IMR-90 (cell line): ENCODE data around the gene U2SURP. TPM values are rescaled to one million over a fixed set of nuclear protein-coding genes. Genes with fewer than 3 reads are reported as not detected.

Source experiments
- ATAC-seq: fragments of 200-7000 bp; cut with Tn5 transposase; 2 replicates; pipeline ENCODE4 v1.9.1; 2020; ENCODE audit warnings: low read depth, mild to moderate bottlenecking, moderate library complexity
- BruUV-seq: library from RNA; stranded (reverse); fragments of 400-500 nt; replicated peaks from 2 replicates; lab custom pipeline; 2021; lab: Mats Ljungman, UMichigan
- CTCF ChIA-PET: fragments of 300-600 bp; formaldehyde crosslinking; extraction: SDS; loops from one replicate; lab custom pipeline; 2021; ENCODE audit warnings: antibody characterized with exemption; lab: Yijun Ruan, JAX
- POLR2A ChIA-PET: fragments of 300-600 bp; sonication (Branson Sonifier 250); formaldehyde crosslinking; loops from one replicate; lab custom pipeline; 2022; ENCODE audit warnings: antibody characterized with exemption; ENCODE audit not compliant: unreplicated experiment; lab: Charles Lee
- DNase-seq: peaks from one replicate; pipeline ENCODE4 v3.0.0; 2013
- H2AFZ ChIP-seq: replicated peaks from 2 replicates; pipeline ENCODE3; 2013; ENCODE audit warnings: low read length, mild to moderate bottlenecking; ENCODE audit not compliant: poor library complexity
- H2AK5ac ChIP-seq: 2 replicates; pipeline ENCODE4 v1.6.1; 2013; ENCODE audit warnings: low read depth, low read length, inconsistent platforms
- H2AK9ac ChIP-seq: replicated peaks from 2 replicates; pipeline ENCODE3; 2013; ENCODE audit warnings: mild to moderate bottlenecking, low read depth, low read length, moderate library complexity; ENCODE audit not compliant: poor library complexity
- H2BK120ac ChIP-seq: 2 replicates; pipeline ENCODE4 v1.6.1; 2013; ENCODE audit warnings: low read depth, low read length, inconsistent platforms
- H2BK15ac ChIP-seq: 3 replicates; pipeline ENCODE4 v1.6.1; 2013; ENCODE audit warnings: low read depth, low read length, inconsistent platforms
- H2BK20ac ChIP-seq: 2 replicates; pipeline ENCODE4 v1.6.1; 2013; ENCODE audit warnings: low read depth, mild to moderate bottlenecking, inconsistent platforms, low read length, moderate library complexity
- H2BK5ac ChIP-seq: 2 replicates; pipeline ENCODE4 v1.6.1; 2013; ENCODE audit warnings: mild to moderate bottlenecking, low read depth, low read length, inconsistent platforms; ENCODE audit not compliant: poor library complexity, severe bottlenecking
- H3K14ac ChIP-seq: replicated peaks from 2 replicates; pipeline ENCODE4 v1.6.1; 2013; ENCODE audit warnings: low read depth, low read length, inconsistent platforms
- H3K18ac ChIP-seq: 2 replicates; pipeline ENCODE4 v1.6.1; 2013; ENCODE audit warnings: low read depth, low read length, control low read depth
- H3K23ac ChIP-seq: 2 replicates; pipeline ENCODE4 v1.6.1; 2013; ENCODE audit warnings: low read depth, low read length, inconsistent platforms
- H3K27ac ChIP-seq: 2 replicates; pipeline ENCODE4 v1.5.1; 2013; ENCODE audit warnings: mild to moderate bottlenecking, control low read depth, low read length; ENCODE audit not compliant: insufficient read depth
- H3K27me3 ChIP-seq: 2 replicates; pipeline ENCODE4 v1.6.1; 2013; ENCODE audit warnings: low read length; ENCODE audit not compliant: control insufficient read depth, insufficient read depth
- H3K36me3 ChIP-seq: 2 replicates; pipeline ENCODE4 v1.6.1; 2013; ENCODE audit warnings: low read length, mixed read lengths; ENCODE audit not compliant: control insufficient read depth, insufficient read depth
- H3K4ac ChIP-seq: 2 replicates; pipeline ENCODE4 v1.6.1; 2013; ENCODE audit warnings: low read depth, low read length, inconsistent platforms
- H3K4me1 ChIP-seq: 2 replicates; pipeline ENCODE4 v1.6.1; 2013; ENCODE audit warnings: low read length, mixed read lengths; ENCODE audit not compliant: control insufficient read depth, insufficient read depth
- H3K4me2 ChIP-seq: 2 replicates; pipeline ENCODE4 v1.6.1; 2013; ENCODE audit warnings: low read depth, mild to moderate bottlenecking, control low read depth, low read length, moderate library complexity
- H3K4me3 ChIP-seq: 2 replicates; pipeline ENCODE4 v1.5.1; 2013; ENCODE audit warnings: low read depth, mild to moderate bottlenecking, control low read depth, low read length, moderate library complexity; ENCODE audit not compliant: insufficient read depth
- H3K56ac ChIP-seq: 2 replicates; pipeline ENCODE4 v1.6.1; 2013; ENCODE audit warnings: low read length, inconsistent platforms; ENCODE audit not compliant: insufficient read depth; ENCODE audit errors: extremely low read depth
- H3K79me1 ChIP-seq, 2 experiments: 2 replicates each; pipeline ENCODE4 v1.6.1; 2013; ENCODE audit warnings: low read length in 2 of 2, inconsistent platforms in 1 of 2, low read depth in 1 of 2
- H3K9ac ChIP-seq: 2 replicates; pipeline ENCODE4 v1.6.1; 2013; ENCODE audit warnings: low read depth, low read length, control low read depth
- H3K9me1 ChIP-seq: 2 replicates; pipeline ENCODE4 v1.6.1; 2013; ENCODE audit warnings: low read length, inconsistent platforms; ENCODE audit not compliant: insufficient read depth
- H3K9me3 ChIP-seq: 2 replicates; pipeline ENCODE4 v1.6.1; 2013; ENCODE audit warnings: low read length; ENCODE audit not compliant: control insufficient read depth, insufficient read depth
- H4K20me1 ChIP-seq: 2 replicates; pipeline ENCODE4 v1.6.1; 2013; ENCODE audit warnings: low read length, inconsistent platforms; ENCODE audit not compliant: insufficient read depth
- H4K5ac ChIP-seq: 2 replicates; pipeline ENCODE4 v1.6.1; 2013; ENCODE audit warnings: mild to moderate bottlenecking, low read depth, low read length, control low read depth
- H4K8ac ChIP-seq, 2 experiments: 2 replicates each; pipeline ENCODE4 v1.6.1; 2013; ENCODE audit warnings: low read depth in 2 of 2, low read length in 2 of 2, control low read depth in 1 of 2, inconsistent platforms in 1 of 2
- H4K91ac ChIP-seq: 2 replicates; pipeline ENCODE4 v1.6.1; 2013; ENCODE audit warnings: low read depth, low read length, inconsistent platforms; ENCODE audit not compliant: insufficient read depth
- CEBPB ChIP-seq: IDR thresholded peaks from 2 replicates; pipeline ENCODE4 v1.6.1; 2012; ENCODE audit warnings: low read depth, low read length, improper control_type of control experiment
- CHD1 ChIP-seq: IDR thresholded peaks from 2 replicates; pipeline ENCODE4 v1.6.1; 2012; ENCODE audit warnings: low read depth, low read length, improper control_type of control experiment
- MAFK ChIP-seq: IDR thresholded peaks from 2 replicates; pipeline ENCODE4 v1.6.1; 2012; ENCODE audit warnings: low read depth, low read length, improper control_type of control experiment
- MXI1 ChIP-seq: IDR thresholded peaks from 2 replicates; pipeline ENCODE4 v1.6.1; 2012; ENCODE audit warnings: low read depth, mild to moderate bottlenecking, low read length, moderate library complexity, borderline replicate concordance
- WGBS, 2 experiments: methylation state at CpG; one replicate each; pipeline versions ENCODE4 v1.1.5 to v1.1.7; 2013; ENCODE audit warnings: missing lambda C conversion rate in 2 of 2; ENCODE audit not compliant: insufficient read length in 1 of 2; ENCODE audit errors: extremely low coverage in 2 of 2; 5-methylcytosine and 5-hydroxymethylcytosine counted together
- dilution Hi-C: fragments of 300-500 bp; cut with HindIII; formaldehyde crosslinking; loops from one replicate; pipeline ENCODE4 v1.14.3; 2018; ENCODE audit warnings: low sequenced_read_pairs; ENCODE audit not compliant: unreplicated experiment
- in situ Hi-C: fragments of 300-500 bp; cut with MboI; formaldehyde crosslinking; loops from 3 replicates; pipeline ENCODE4 v1.14.3; 2019; ENCODE audit warnings: low sequenced_read_pairs, inconsistent platforms, mixed read lengths
- intact Hi-C: fragments of 100-400 bp; cut with micrococcal nuclease; formaldehyde crosslinking; loops from 2 replicates; pipeline ENCODE4 v1.10.0; 2022
- polyA plus RNA-seq, 3 experiments: library from polyadenylated mRNA; depleted of rRNA; stranded (reverse); fragments of >200 nt; gene quantifications; 2 replicates each; pipeline ENCODE4 v1.2.3, GENCODE V29; 2012; ENCODE audit warnings: low replicate concordance in 1 of 3
- total RNA-seq: library from RNA; depleted of rRNA; stranded (reverse); fragments of >200 nt; gene quantifications from 2 replicates; pipeline ENCODE4 v1.2.3, GENCODE V29; 2012
- TF ChIP-seq, protein P1 (sequence below): fragments of 150-350 bp; IDR thresholded peaks from 2 replicates; pipeline ENCODE4 v1.6.1; 2016; ENCODE audit warnings: low read depth, mild to moderate bottlenecking, low read length, moderate library complexity, borderline replicate concordance

Gene U2SURP
- total and polyA plus RNA-seq, 2 of the 4 experiments (the other 2 are of a cell fraction) = 24.8 to 29.4 TPM

GRCh38 chr3:142962175-142962519, 39.2 kb upstream of the U2SURP start:
- no peak overlapping the region for H3K14ac ChIP-seq
- H3K27ac ChIP-seq = no peak overlapping the region
- no peaks in the 10 kb centered on the region for H3K79me1 ChIP-seq
- ChIA-PET POLR2A (interaction anchor here (0.5 kb wide), 1 partner anchor 82 kb away, joined by 6 read pairs; no protein-coding TSS in a partner anchor), CTCF (no interaction called here)
- H4K5ac ChIP-seq = no peak overlapping the region
- intact Hi-C loops = no loop called here
- H2AFZ ChIP-seq = no peak overlapping the region
- in situ Hi-C loops = no loop called here
- peaks cover 49% of the 10 kb centered on the region for H3K27me3 ChIP-seq
- H3K9me1 ChIP-seq = no peaks in the 10 kb centered on the region; the same call in 1 of the 2 replicates
- no peak overlapping the region for H3K23ac ChIP-seq
- H3K9ac ChIP-seq = no peak overlapping the region
- ATAC-seq (no peak), DNase-seq (no peak)
- H2BK15ac ChIP-seq = no peak overlapping the region
- BruUV-seq = no TSS peak
- H2AK5ac ChIP-seq = no peak overlapping the region
- no peak overlapping the region for H3K4me3 ChIP-seq
- no peaks in the 10 kb centered on the region for H3K36me3 ChIP-seq
- no peak overlapping the region for H4K91ac ChIP-seq
- H2BK5ac ChIP-seq = no peak overlapping the region
- no peak overlapping the region for H4K8ac ChIP-seq
- no peak overlapping the region for H3K4ac ChIP-seq
- H3K56ac ChIP-seq = no peak overlapping the region
- H2BK20ac ChIP-seq = no peak overlapping the region
- no peak overlapping the region for H2BK120ac ChIP-seq
- dilution Hi-C loops = no loop called here
- 98% methylated on average over 10 of the region's 19 CpGs; no CpG with 5 or more reads in 1 of the 2 experiments for WGBS, 2 experiments
- TF ChIP-seq CHD1 = no peak
- TF ChIP-seq MAFK = no peak
- TF ChIP-seq CEBPB = no peak
- no peak for TF ChIP-seq MXI1
- TF ChIP-seq, protein P1, sequence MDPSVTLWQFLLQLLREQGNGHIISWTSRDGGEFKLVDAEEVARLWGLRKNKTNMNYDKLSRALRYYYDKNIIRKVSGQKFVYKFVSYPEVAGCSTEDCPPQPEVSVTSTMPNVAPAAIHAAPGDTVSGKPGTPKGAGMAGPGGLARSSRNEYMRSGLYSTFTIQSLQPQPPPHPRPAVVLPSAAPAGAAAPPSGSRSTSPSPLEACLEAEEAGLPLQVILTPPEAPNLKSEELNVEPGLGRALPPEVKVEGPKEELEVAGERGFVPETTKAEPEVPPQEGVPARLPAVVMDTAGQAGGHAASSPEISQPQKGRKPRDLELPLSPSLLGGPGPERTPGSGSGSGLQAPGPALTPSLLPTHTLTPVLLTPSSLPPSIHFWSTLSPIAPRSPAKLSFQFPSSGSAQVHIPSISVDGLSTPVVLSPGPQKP = no peak
- no peaks in the 10 kb centered on the region for H4K20me1 ChIP-seq
- H3K4me1 ChIP-seq = 0 out of 2 replicates have a peak, but pooled peaks cover 2% of the 10 kb centered on the region
- no peak overlapping the region for H2AK9ac ChIP-seq
- H3K4me2 ChIP-seq = no peak overlapping the region
- no peak overlapping the region for H3K18ac ChIP-seq
- H3K9me3 ChIP-seq = peaks cover 2% of the 10 kb centered on the region; the same call in 1 of the 2 replicates
